H1 (cell line): ENCODE results near the gene RSF1. TPM values are rescaled to one million over a fixed set of nuclear protein-coding genes. Genes with fewer than 3 reads are reported as not detected.

Experiments
- CTCF ChIA-PET: fragments of 300-600 bp; sonication (Branson Sonifier 250); formaldehyde crosslinking; loops from one replicate; lab custom pipeline; 2021; ENCODE audit not compliant: partially characterized antibody; lab: Charles Lee
- POLR2A ChIA-PET: fragments of 300-600 bp; sonication (Branson Sonifier 250); formaldehyde crosslinking; loops from one replicate; lab custom pipeline; 2021; ENCODE audit warnings: inconsistent platforms; ENCODE audit not compliant: partially characterized antibody; lab: Charles Lee
- DNase-seq, 2 experiments: peaks; one replicate each; pipeline versions ENCODE4 v3.0.0 to v3.0.0-alpha.2; 2010 to 2022; ENCODE audit warnings: low spot score in 2 of 2, low read depth in 1 of 2, mixed read lengths in 1 of 2
- FAIRE-seq: peaks from 2 replicates; lab custom pipeline; 2011; peaks lifted over from hg19 to GRCh38; lab: Jason Lieb, UNC
- H2AFZ ChIP-seq: 2 replicates; pipeline ENCODE4 v1.8.1; 2012; ENCODE audit warnings: low read length, inconsistent platforms
- H2AK5ac ChIP-seq: 2 replicates; pipeline ENCODE4 v1.6.1; 2013; ENCODE audit warnings: low read depth, low read length
- H2BK120ac ChIP-seq: replicated peaks from 2 replicates; pipeline ENCODE3; 2013; ENCODE audit warnings: low read depth, low read length, inconsistent platforms
- H2BK12ac ChIP-seq: 2 replicates; pipeline ENCODE4 v1.6.1; 2013; ENCODE audit warnings: low read depth, low read length
- H2BK15ac ChIP-seq: 2 replicates; pipeline ENCODE4 v1.6.1; 2013; ENCODE audit warnings: low read length
- H2BK20ac ChIP-seq: 2 replicates; pipeline ENCODE4 v1.6.1; 2013; ENCODE audit warnings: low read length
- H2BK5ac ChIP-seq: 2 replicates; pipeline ENCODE4 v1.6.1; 2013; ENCODE audit warnings: low read depth, low read length
- H3K14ac ChIP-seq: 2 replicates; pipeline ENCODE4 v1.6.1; 2013; ENCODE audit warnings: inconsistent platforms; ENCODE audit not compliant: insufficient read length
- H3K18ac ChIP-seq: 2 replicates; pipeline ENCODE4 v1.6.1; 2013; ENCODE audit warnings: low read length; ENCODE audit errors: extremely low read depth
- H3K23ac ChIP-seq: 2 replicates; pipeline ENCODE4 v1.6.1; 2013; ENCODE audit warnings: inconsistent platforms; ENCODE audit not compliant: insufficient read length
- H3K23me2 ChIP-seq: 2 replicates; pipeline ENCODE4 v1.6.1; 2013; ENCODE audit warnings: low read depth, low read length
- H3K27ac ChIP-seq: 2 replicates; pipeline ENCODE4 v1.6.1; 2011; ENCODE audit warnings: low read depth, low read length, inconsistent platforms
- H3K27me3 ChIP-seq, 4 experiments: replicated peaks in 1 of 4; 1 replicate in 1 of 4; 2 replicates in 3 of 4; pipeline versions ENCODE4 v1.6.1 to v1.8.1; 2011 to 2013; ENCODE audit warnings: low read length in 3 of 4, mild to moderate bottlenecking in 3 of 4, inconsistent platforms in 2 of 4, mixed read lengths in 2 of 4, moderate library complexity in 1 of 4; ENCODE audit not compliant: control insufficient read depth in 3 of 4, insufficient read depth in 3 of 4; ENCODE audit errors: extremely low read depth in 1 of 4
- H3K36me3 ChIP-seq, 4 experiments: 2 replicates each; pipeline versions ENCODE4 v1.6.1 to v1.8.1; 2011 to 2013; ENCODE audit warnings: mild to moderate bottlenecking in 4 of 4, low read length in 3 of 4, moderate library complexity in 2 of 4, control low read depth in 1 of 4, inconsistent platforms in 1 of 4; ENCODE audit not compliant: insufficient read depth in 4 of 4, control insufficient read depth in 2 of 4
- H3K4ac ChIP-seq: replicated peaks from 2 replicates; pipeline ENCODE3; 2013; ENCODE audit warnings: low read length, low read depth, mixed read lengths, inconsistent platforms; ENCODE audit not compliant: insufficient read length
- H3K4me1 ChIP-seq, 4 experiments: replicated peaks in 1 of 4; 1 replicate in 1 of 4; 2 replicates in 3 of 4; pipeline versions ENCODE4 v1.6.1 to v1.8.1; 2011 to 2013; ENCODE audit warnings: low read length in 3 of 4, inconsistent platforms in 2 of 4, mixed read lengths in 1 of 4; ENCODE audit not compliant: insufficient read depth in 4 of 4, control insufficient read depth in 3 of 4
- H3K4me2 ChIP-seq, 2 experiments: 2 replicates each; pipeline versions ENCODE4 v1.6.1 to v1.8.1; 2011 to 2013; ENCODE audit warnings: low read depth in 2 of 2, low read length in 2 of 2, control low read depth in 1 of 2, inconsistent platforms in 1 of 2, mild to moderate bottlenecking in 1 of 2; ENCODE audit not compliant: insufficient read depth in 1 of 2
- H3K4me3 ChIP-seq, 4 experiments: fragments of 200-600, 300-600 bp in 1 of 4; sonication (generic), shearing (Covaris generic), sonication (Bioruptor Twin) in 1 of 4; 2 replicates each; pipeline versions ENCODE4 v1.5.1 to v1.8.1; 2011 to 2016; ENCODE audit warnings: low read length in 4 of 4, low read depth in 3 of 4, control low read depth in 2 of 4, inconsistent platforms in 2 of 4, mild to moderate bottlenecking in 2 of 4, mixed read lengths in 1 of 4, moderate library complexity in 1 of 4; ENCODE audit not compliant: insufficient read depth in 2 of 4; ENCODE audit errors: extremely low read depth in 1 of 4
- H3K56ac ChIP-seq: replicated peaks from 2 replicates; pipeline ENCODE3; 2013; ENCODE audit warnings: low read depth, mild to moderate bottlenecking, mixed read lengths, low read length, inconsistent platforms; ENCODE audit not compliant: insufficient read length
- H3K79me1 ChIP-seq: 2 replicates; pipeline ENCODE4 v1.6.1; 2013; ENCODE audit warnings: low read depth, low read length, control low read depth
- H3K79me2 ChIP-seq, 2 experiments: 2 replicates each; pipeline versions ENCODE4 v1.6.1 to v1.8.1; 2012 to 2013; ENCODE audit warnings: low read length in 2 of 2, mild to moderate bottlenecking in 2 of 2, inconsistent platforms in 1 of 2; ENCODE audit not compliant: insufficient read depth in 2 of 2, control insufficient read depth in 1 of 2
- H3K9ac ChIP-seq, 4 experiments: replicated peaks in 1 of 4; 1 replicate in 1 of 4; 2 replicates in 3 of 4; pipeline versions ENCODE4 v1.6.1 to v1.8.1; 2011 to 2013; ENCODE audit warnings: low read depth in 3 of 4, low read length in 3 of 4, control low read depth in 2 of 4, mild to moderate bottlenecking in 2 of 4, moderate library complexity in 2 of 4, inconsistent platforms in 1 of 4; ENCODE audit errors: extremely low read depth in 1 of 4
- H3K9me3 ChIP-seq, 2 experiments: 2 replicates each; pipeline versions ENCODE4 v1.6.1 to v1.8.1; 2012 to 2013; ENCODE audit warnings: mild to moderate bottlenecking in 2 of 2, moderate library complexity in 2 of 2, control low read depth in 1 of 2, inconsistent platforms in 1 of 2, low read depth in 1 of 2, low read length in 1 of 2, mixed read lengths in 1 of 2; ENCODE audit not compliant: insufficient read depth in 2 of 2
- H4K20me1 ChIP-seq, 2 experiments: replicated peaks in 1 of 2; 2 replicates each; pipeline versions ENCODE3 to v1.8.1; 2011 to 2013; ENCODE audit warnings: inconsistent platforms in 2 of 2, low read length in 2 of 2, mild to moderate bottlenecking in 1 of 2; ENCODE audit not compliant: insufficient read depth in 2 of 2, control insufficient read depth in 1 of 2
- H4K5ac ChIP-seq: 2 replicates; pipeline ENCODE4 v1.6.1; 2013; ENCODE audit warnings: low read length, low read depth, mixed read lengths, inconsistent platforms; ENCODE audit not compliant: insufficient read length
- H4K8ac ChIP-seq: 2 replicates; pipeline ENCODE4 v1.8.0; 2013; ENCODE audit warnings: mild to moderate bottlenecking, moderate library complexity, low read length, inconsistent platforms; ENCODE audit not compliant: insufficient read depth; ENCODE audit errors: extremely low read depth
- H4K91ac ChIP-seq: replicated peaks from 2 replicates; pipeline ENCODE3; 2013; ENCODE audit warnings: low read length, mixed read lengths, inconsistent platforms; ENCODE audit not compliant: insufficient read length
- CBX5 ChIP-seq: fragments of 300-800, 300-1000 bp; sonication (generic); IDR thresholded peaks from 2 replicates; pipeline ENCODE4 v1.7.1; 2016; ENCODE audit warnings: antibody characterized with exemption, low read length, low read depth
- CHD1 ChIP-seq: IDR thresholded peaks from 2 replicates; pipeline ENCODE4 v1.6.1; 2012; ENCODE audit warnings: low read depth, low read length, improper control_type of control experiment
- HDAC2 ChIP-seq, 2 experiments: fragments of 300-600 bp in 1 of 2; sonication (generic) in 1 of 2; IDR thresholded peaks; 2 replicates each; pipeline ENCODE4 v1.6.1; 2011 to 2012; ENCODE audit warnings: low read depth in 2 of 2, low read length in 2 of 2, mild to moderate bottlenecking in 2 of 2, moderate library complexity in 2 of 2, borderline replicate concordance in 1 of 2, inconsistent platforms in 1 of 2
- NANOG ChIP-seq: IDR thresholded peaks from 2 replicates; pipeline ENCODE4 v1.6.1; 2011; ENCODE audit warnings: low read length, low read depth, mild to moderate bottlenecking, inconsistent platforms; ENCODE audit not compliant: insufficient read depth, poor library complexity, severe bottlenecking
- RXRA ChIP-seq: IDR thresholded peaks from 2 replicates; pipeline ENCODE4 v1.6.1; 2011; ENCODE audit warnings: low read depth, mild to moderate bottlenecking, low read length, moderate library complexity; ENCODE audit not compliant: insufficient read depth
- WGBS, 2 experiments: shearing (Covaris generic) in 1 of 2; methylation state at CpG; one replicate each; pipeline versions ENCODE4 v1.1.6 to v1.1.7; 2013 to 2015; ENCODE audit warnings: low lambda C conversion rate in 2 of 2, mixed read lengths in 2 of 2, inconsistent platforms in 1 of 2, low coverage in 1 of 2, missing lambda C conversion rate in 1 of 2; ENCODE audit not compliant: insufficient replicate concordance in 2 of 2, insufficient coverage in 1 of 2, insufficient read length in 1 of 2; ENCODE audit errors: extremely low coverage in 1 of 2, missing lambda C conversion rate in 1 of 2; 5-methylcytosine and 5-hydroxymethylcytosine counted together
- polyA plus RNA-seq, 7 experiments: library from polyadenylated mRNA; depleted of rRNA in 3 of 7; stranded (reverse) in 5 of 7; unstranded in 2 of 7; fragments of >200 nt in 5 of 7; fragments of 200-250 nt in 2 of 7; gene quantifications; 1 replicate in 5 of 7; 2 replicates in 1 of 7; 4 replicates in 1 of 7; pipeline versions ENCODE4 v1.2.1 to v1.2.3, GENCODE V29; 2011 to 2013; ENCODE audit warnings: missing spikeins in 2 of 7, mixed read lengths in 2 of 7
- total RNA-seq: library from RNA; stranded (reverse); fragmentation: NEBNext Ultra II Directional; extraction: Animal tissue kit (Norgen Biotek cat#: 25700); gene quantifications from 2 replicates; pipeline ENCODE4 v1.2.1, GENCODE V29; 2021

RSF1 gene
- total and polyA plus RNA-seq, 2 of the 8 experiments (the other 6 are each of a cell fraction or from before 2014, with no cell fraction given): 17.8 to 87.9 TPM

GRCh38 chr11:77814848-77815247, 5.7 kb downstream of the RSF1 start:
- no peak overlapping the region for H2BK12ac ChIP-seq
- POLR2A ChIA-PET: interaction anchor here (0.8 kb wide), 1 partner anchor 17 kb away, joined by 3 read pairs; no protein-coding TSS in a partner anchor
- no peak for TF ChIP-seq NANOG
- TF ChIP-seq CHD1: no peak
- TF ChIP-seq HDAC2 (IDR thresholded peaks at IDR 0.05; ENCODE audit: borderline replicate concordance in 1 of 2, low read depth in 2 of 2, low read length in 2 of 2): no peak
- TF ChIP-seq RXRA: no peak
- TF ChIP-seq CBX5: no peak

More at GRCh38 chr11:77814848-77815247, 5.7 kb downstream of the RSF1 start:
- no peaks in the 10 kb centered on the region; a peak in 2 of 4 replicates for H3K9me3 ChIP-seq
- H3K4me1 ChIP-seq: peaks cover 0 to 3% (median 2%) of the 10 kb centered on the region in 4 experiments; a peak in 4 of 7 replicates
- H3K23ac ChIP-seq: no peak overlapping the region
- no peak overlapping the region for H3K14ac ChIP-seq
- H2AFZ ChIP-seq: no peak overlapping the region
- no peak overlapping the region for H3K27ac ChIP-seq
- H2BK20ac ChIP-seq: no peak overlapping the region
- H2BK120ac ChIP-seq: no peak overlapping the region
- WGBS, 2 experiments: 90% methylated on average over 3 of the region's 3 CpGs; no CpG with 5 or more reads in 1 of the 2 experiments
- CTCF ChIA-PET: no interaction called here
- no peak overlapping the region for H4K8ac ChIP-seq
- FAIRE-seq (no peak), DNase-seq (no peak)
- peaks cover 5% of the 10 kb centered on the region for H3K79me1 ChIP-seq
- peaks cover 0 to 18% (median 0%) of the 10 kb centered on the region in 4 experiments; a peak in 3 of 8 replicates for H3K36me3 ChIP-seq
- H4K91ac ChIP-seq: no peak overlapping the region
- H3K56ac ChIP-seq: no peak overlapping the region
- H3K9ac ChIP-seq: no peak overlapping the region
- H3K27me3 ChIP-seq: no peaks in the 10 kb centered on the region
- H4K5ac ChIP-seq: no peak overlapping the region
- H2BK5ac ChIP-seq: no peak overlapping the region
- H2AK5ac ChIP-seq: no peak overlapping the region
- no peak overlapping the region for H3K4ac ChIP-seq
- peaks cover 51 to 94% of the 10 kb centered on the region in 2 experiments for H3K79me2 ChIP-seq
- no peak overlapping the region for H3K4me3 ChIP-seq
- H3K23me2 ChIP-seq: peaks cover 2% of the 10 kb centered on the region; the same call in 1 of the 2 replicates
- H3K4me2 ChIP-seq: no peak overlapping the region
- H2BK15ac ChIP-seq: no peak overlapping the region
- H4K20me1 ChIP-seq: peaks cover 5 to 13% of the 10 kb centered on the region in 2 experiments
- H3K18ac ChIP-seq: no peak overlapping the region
